Testis (tissue), 2 donors: ENCODE results near the gene ZNF217.
"Not testable (repeated sequence)": the region's sequence is repeated elsewhere in the genome, so short reads cannot be mapped to it uniquely, and the experiment has no call there.

Experiments used
- POLR2A ChIP-seq: fragments of 450-650 bp; IDR thresholded peaks from one replicate; pipeline ENCODE4 v1.6.1; 2017; ENCODE audit warnings: antibody characterized with exemption, mild to moderate bottlenecking, moderate library complexity
- TF ChIP-seq, protein P1 (sequence below), 3 experiments: fragments of 450-650 bp in 2 of 3; fragments of 200-600 bp in 1 of 3; sonication (generic) in 1 of 3; IDR thresholded peaks; one replicate each; pipeline ENCODE4 v1.5.1; 2016 to 2019; ENCODE audit warnings: antibody characterized with exemption in 3 of 3, mild to moderate bottlenecking in 2 of 3, moderate library complexity in 1 of 3

DNA sequence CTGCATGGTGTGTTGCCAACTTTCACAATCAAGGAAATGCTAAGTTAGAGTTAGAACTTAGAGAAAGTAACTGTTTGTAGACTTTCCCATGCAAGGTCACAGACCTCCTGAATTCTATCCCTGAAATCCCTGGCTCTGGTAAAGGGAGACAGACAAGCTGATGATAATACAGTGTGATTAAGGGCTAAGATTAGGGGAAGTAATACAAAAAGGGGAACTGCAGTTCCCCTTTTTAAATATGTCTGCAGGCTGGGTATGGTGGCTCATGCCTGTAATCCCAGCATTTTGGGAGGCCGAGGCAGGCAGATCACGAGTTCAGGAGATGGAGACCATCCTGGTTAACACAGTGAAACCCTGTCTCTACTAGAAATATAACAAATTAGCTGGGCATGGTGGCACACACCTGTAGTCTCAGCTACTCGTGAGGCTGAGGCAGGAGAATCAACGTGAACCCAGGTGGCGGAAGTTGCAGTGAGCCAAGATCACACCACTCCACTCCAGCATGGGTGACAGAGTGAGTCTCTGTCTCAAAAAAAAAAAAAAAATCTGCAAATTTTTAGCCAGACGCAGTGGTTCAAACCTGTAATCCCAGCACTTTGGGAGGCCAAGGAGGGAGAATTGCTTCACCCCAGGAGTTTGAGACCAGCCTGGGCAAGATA, 60.9 kb downstream of the ZNF217 start:
- TF ChIP-seq, protein P1, sequence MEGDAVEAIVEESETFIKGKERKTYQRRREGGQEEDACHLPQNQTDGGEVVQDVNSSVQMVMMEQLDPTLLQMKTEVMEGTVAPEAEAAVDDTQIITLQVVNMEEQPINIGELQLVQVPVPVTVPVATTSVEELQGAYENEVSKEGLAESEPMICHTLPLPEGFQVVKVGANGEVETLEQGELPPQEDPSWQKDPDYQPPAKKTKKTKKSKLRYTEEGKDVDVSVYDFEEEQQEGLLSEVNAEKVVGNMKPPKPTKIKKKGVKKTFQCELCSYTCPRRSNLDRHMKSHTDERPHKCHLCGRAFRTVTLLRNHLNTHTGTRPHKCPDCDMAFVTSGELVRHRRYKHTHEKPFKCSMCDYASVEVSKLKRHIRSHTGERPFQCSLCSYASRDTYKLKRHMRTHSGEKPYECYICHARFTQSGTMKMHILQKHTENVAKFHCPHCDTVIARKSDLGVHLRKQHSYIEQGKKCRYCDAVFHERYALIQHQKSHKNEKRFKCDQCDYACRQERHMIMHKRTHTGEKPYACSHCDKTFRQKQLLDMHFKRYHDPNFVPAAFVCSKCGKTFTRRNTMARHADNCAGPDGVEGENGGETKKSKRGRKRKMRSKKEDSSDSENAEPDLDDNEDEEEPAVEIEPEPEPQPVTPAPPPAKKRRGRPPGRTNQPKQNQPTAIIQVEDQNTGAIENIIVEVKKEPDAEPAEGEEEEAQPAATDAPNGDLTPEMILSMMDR (IDR thresholded peaks at IDR 0.05), result not testable (repeated sequence)
- TF ChIP-seq POLR2A, result not testable (repeated sequence)
